ENCODE results near the gene FBXW8.

The FBXW8 gene

GRCh38 chr12:116990971-116991966, 80.5 kb downstream of the FBXW8 start:
- TF ChIP-seq CTCF (IDR thresholded peaks at IDR 0.05; ENCODE audit: insufficient read depth, low read depth, low read length, missing control alignments): no peak

GRCh38 chr12:116996093-116996492, 85.3 kb downstream of the FBXW8 start:
- no peak overlapping the region for H3K4me3 ChIP-seq (ENCODE audit: low read depth, low read length)
- TF ChIP-seq CTCF (IDR thresholded peaks at IDR 0.05; ENCODE audit: insufficient read depth, low read depth, low read length, missing control alignments): no peak
- DNase-seq (ENCODE audit: low read depth): no peak

More at GRCh38 chr12:116990971-116991966, 80.5 kb downstream of the FBXW8 start:
- no peak for DNase-seq (ENCODE audit: low read depth)
- H3K4me3 ChIP-seq (ENCODE audit: low read depth, low read length): no peak overlapping the region

- no peak for DNase-seq (ENCODE audit: low read depth)
- no peak for TF ChIP-seq CTCF (IDR thresholded peaks at IDR 0.05; ENCODE audit: insufficient read depth, low read depth, low read length, missing control alignments)
- no peak overlapping the region for H3K4me3 ChIP-seq (ENCODE audit: low read depth, low read length)
Measured at GRCh38 chr12:116996621-116997020, 85.9 kb downstream of the FBXW8 start.

GRCh38 chr12:116999066-116999465, 88.3 kb downstream of the FBXW8 start:
- H3K4me3 ChIP-seq (ENCODE audit: low read depth, low read length): no peak overlapping the region
- TF ChIP-seq CTCF (IDR thresholded peaks at IDR 0.05; ENCODE audit: insufficient read depth, low read depth, low read length, missing control alignments): no peak
- DNase-seq (ENCODE audit: low read depth): no peak

- no peak overlapping the region for H3K4me3 ChIP-seq (ENCODE audit: low read depth, low read length)
- no peak for TF ChIP-seq CTCF (IDR thresholded peaks at IDR 0.05; ENCODE audit: insufficient read depth, low read depth, low read length, missing control alignments)
- DNase-seq (ENCODE audit: low read depth): peak; percentile 37
Measured at GRCh38 chr12:117000316-117000715, 89.6 kb downstream of the FBXW8 start.

- no peak for DNase-seq (ENCODE audit: low read depth)
- H3K4me3 ChIP-seq (ENCODE audit: low read depth, low read length): no peak overlapping the region
- TF ChIP-seq CTCF (IDR thresholded peaks at IDR 0.05; ENCODE audit: insufficient read depth, low read depth, low read length, missing control alignments): no peak
Measured at GRCh38 chr12:117002051-117002817, 91.5 kb downstream of the FBXW8 start.

Data from GM12865 (cell line).